Stimulated activated CD4-positive, alpha-beta T cell treated with anti-CD3 and anti-CD28 coated beads, TNF-alpha, amount 100 ng/mL, for 24 hours (primary cell): ENCODE data around the gene PARD3.

Source experiments
- DNase-seq, 3 experiments: peaks; one replicate each; pipeline ENCODE4 v3.0.0-alpha.2; 2020; ENCODE audit warnings: low read depth in 3 of 3

The PARD3 gene

GRCh38 chr10:34224639-34225038 is 590.5 kb downstream of the PARD3 start:
- no peak for DNase-seq

- DNase-seq = no peak
Measured at GRCh38 chr10:34223658-34224057, 591.4 kb downstream of the PARD3 start.

DNA sequence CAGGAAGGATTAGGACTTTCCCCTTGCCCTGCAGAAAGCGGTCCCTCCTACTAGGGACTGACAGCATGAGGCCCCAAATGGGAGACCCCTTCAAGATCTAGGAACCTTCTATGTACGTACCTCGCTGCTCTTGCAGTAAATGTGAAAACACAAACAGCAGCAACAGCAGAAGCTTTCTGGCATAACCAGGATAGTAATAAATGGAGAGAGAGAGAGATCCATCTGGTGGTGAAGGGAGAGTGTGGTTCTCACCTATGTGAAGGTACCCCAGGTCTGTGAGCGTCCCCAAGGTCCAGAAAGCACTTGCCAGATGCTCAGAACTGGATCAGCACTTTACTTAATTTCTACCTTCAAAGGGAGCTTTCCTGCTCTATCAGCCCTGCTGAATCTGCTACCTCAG is 592.7 kb downstream of the PARD3 start:
- DNase-seq = no peak

GRCh38 chr10:34219753-34220548 is 595.1 kb downstream of the PARD3 start:
- DNase-seq = no peak

- DNase-seq = no peak
Measured at GRCh38 chr10:34217524-34217923, 597.6 kb downstream of the PARD3 start.

DNA sequence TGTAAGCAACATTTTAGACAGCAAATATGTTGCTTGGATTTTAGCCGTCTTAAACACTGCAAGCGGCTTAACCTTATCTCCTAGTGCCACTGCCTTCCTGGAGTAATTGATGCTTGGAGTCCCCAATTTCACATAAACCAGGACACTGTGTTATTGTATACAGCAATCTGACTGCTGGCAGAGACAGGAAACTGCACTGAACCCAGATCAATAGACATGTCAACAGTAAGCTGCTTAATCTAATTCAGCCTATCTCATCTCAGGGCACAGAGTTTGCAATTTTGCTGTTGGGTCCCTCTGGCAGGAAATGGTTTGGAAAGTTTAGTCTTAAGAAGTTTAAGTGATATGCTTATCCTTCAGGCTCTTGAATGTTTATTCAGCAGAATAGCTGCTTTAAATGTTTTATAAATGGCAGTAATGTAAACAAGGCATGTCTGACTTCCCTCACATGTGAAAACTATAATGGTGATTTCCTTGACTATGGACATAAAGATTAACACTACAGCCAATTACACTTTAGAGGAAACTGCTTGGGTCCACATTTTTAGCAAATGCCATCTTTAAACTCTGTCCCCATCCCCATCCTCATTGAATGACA is 598.6 kb downstream of the PARD3 start:
- no peak for DNase-seq

GRCh38 chr10:34213805-34214197 is 601.3 kb downstream of the PARD3 start:
- no peak for DNase-seq

- no peak for DNase-seq
Measured at GRCh38 chr10:34213193-34213804, 601.8 kb downstream of the PARD3 start.

DNA sequence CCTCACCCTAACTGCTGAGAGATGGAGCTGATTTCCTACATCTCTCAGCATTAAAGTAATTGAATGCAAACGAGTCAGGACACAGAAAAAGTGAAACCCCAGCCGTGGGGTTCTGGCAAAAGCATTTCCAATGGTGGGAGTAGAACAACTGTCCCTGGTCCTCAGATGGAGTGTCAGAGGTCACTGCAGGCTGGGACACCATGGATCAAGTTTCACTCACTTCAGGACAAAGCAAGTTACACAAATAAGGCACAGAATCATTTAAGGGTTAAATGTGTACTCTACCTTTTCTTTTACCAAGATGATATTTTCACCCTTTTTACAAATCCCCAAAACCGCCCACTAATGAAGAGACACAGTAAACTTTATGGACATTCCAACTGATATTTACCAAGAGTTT is 607.8 kb downstream of the PARD3 start:
- no peak for DNase-seq

DNA sequence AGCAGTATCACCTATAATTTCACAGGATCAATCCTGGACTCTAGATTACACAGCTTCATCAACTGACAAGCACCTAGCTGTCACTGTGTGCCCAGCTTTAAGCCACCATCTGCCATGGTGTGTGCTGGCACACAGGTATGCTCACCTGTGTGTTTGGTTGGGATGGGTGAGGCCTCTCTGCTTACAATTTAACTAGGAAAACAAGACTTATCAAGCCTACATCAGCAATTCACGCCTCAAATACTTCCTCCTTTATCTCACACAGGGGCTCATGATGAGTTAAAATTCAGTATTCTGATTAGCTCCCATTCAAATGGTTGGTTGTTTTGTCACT is 608.2 kb downstream of the PARD3 start:
- DNase-seq = no peak

- DNase-seq = no peak
Measured at GRCh38 chr10:34206078-34206934, 608.8 kb downstream of the PARD3 start.

DNA sequence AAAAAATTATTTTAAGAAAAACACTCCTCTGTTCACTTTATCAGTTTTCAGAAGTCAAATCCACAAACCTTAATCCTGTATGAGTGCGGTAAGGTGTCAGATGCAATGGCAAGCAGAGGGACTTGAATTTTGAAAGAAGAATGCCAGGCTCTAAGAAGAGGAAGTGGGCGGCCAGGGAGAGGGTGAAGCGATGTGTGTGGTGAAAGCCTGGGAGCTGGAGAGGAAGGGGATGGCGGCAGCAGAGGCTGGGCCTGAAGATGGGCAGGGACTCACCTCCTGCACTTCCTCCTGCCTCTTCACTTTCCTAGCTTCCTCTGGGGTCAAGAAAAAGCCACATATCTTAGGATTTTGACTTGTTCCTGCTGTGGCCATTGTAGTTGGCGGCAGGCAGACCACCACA is 609.6 kb downstream of the PARD3 start:
- no peak for DNase-seq

GRCh38 chr10:34203966-34204630 is 611.0 kb downstream of the PARD3 start:
- no peak for DNase-seq

DNA sequence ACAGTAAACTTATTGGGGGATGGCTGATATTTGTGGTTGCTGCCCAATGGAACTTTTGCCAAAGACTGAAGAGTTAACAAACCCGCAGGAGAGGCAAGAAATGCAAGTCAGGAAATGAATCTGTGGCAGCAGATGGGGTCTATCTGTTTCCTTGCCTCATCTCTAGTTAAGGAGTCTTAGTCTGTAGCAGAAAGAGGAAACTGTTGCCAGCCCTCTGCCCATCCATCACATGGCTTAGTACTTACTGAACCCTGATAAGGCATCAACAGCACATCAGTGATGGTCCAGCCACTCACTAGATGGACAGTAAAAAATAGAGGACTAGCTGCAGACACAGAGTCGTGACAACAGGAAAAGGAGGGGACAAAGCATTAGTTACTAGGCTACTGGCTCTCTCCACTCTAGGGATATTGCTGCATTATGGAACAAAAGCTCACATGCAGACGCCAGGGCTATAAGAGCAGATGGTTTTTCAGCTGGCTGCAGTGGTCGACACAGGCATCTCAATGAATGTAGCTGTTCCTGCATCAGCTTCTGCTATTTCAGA is 614.7 kb downstream of the PARD3 start:
- no peak for DNase-seq

DNA sequence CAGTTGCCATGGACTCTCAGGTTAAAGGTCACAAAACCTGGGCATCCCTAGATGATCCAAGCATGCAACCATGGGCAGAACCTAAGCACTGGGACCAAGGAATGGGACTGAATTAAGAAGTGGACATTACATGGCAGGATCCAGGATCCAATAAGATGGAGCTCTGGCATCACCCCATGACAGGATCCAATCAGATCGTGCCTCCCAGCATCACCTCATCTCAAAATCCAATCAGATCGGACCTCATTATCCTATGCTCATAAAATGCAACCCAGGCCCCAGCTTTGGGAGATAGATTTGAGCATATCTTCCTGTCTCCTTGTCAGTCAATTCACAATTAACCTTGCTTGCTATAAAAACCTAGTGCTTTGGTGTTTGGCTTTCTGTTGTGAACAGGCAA is 616.1 kb downstream of the PARD3 start:
- DNase-seq = no peak

DNA sequence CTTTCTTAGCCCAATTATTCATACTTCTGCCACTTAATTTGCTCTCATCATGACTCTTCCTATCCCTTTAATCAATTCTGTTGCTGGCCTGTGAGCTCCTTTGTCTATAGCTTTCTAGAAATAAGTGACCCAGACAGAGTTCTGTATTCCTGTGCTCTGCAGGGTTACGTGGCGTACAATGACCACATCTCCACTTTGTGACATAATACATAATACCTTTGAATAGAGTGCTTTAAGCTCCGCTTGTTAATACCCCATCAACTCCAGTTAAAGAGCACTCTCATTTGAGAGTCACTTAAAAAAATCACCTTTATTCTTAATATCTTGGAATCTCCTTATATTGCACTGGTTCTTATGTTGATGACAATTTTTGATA is 619.0 kb downstream of the PARD3 start:
- DNase-seq = no peak

- DNase-seq = no peak
Measured at GRCh38 chr10:34195364-34196057, 619.6 kb downstream of the PARD3 start.

GRCh38 chr10:34193931-34194626 is 621.0 kb downstream of the PARD3 start:
- no peak for DNase-seq

- DNase-seq = no peak
Measured at GRCh38 chr10:34192646-34193045, 622.5 kb downstream of the PARD3 start.

- no peak for DNase-seq
Measured at GRCh38 chr10:34191406-34191805, 623.7 kb downstream of the PARD3 start.
